Keratinocyte (primary cell): ENCODE results near the gene HHIPL1. TPM values are rescaled to one million over a fixed set of nuclear protein-coding genes. Genes with fewer than 3 reads are reported as not detected.

ENCODE experiments used
- DNase-seq: peaks from one replicate; pipeline ENCODE4 v3.0.0-alpha.2; 2011; ENCODE audit warnings: low read depth, missing footprints, low spot score
- FAIRE-seq: peaks from 2 replicates; lab custom pipeline; 2011; peaks lifted over from hg19 to GRCh38; lab: Jason Lieb, UNC
- H2AFZ ChIP-seq: 2 replicates; pipeline ENCODE4 v1.6.0; 2012; ENCODE audit warnings: low read length, control low read depth, inconsistent platforms; ENCODE audit not compliant: control insufficient read depth
- H3K27ac ChIP-seq: 2 replicates; pipeline ENCODE4 v1.5.1; 2011; ENCODE audit warnings: low read length; ENCODE audit not compliant: control insufficient read depth, insufficient read depth
- H3K27me3 ChIP-seq: 3 replicates; pipeline ENCODE4 v1.6.0; 2011; ENCODE audit warnings: low read length; ENCODE audit not compliant: control insufficient read depth, insufficient read depth; ENCODE audit errors: extremely low read depth
- H3K36me3 ChIP-seq, 2 experiments: 2 replicates in 1 of 2; 3 replicates in 1 of 2; pipeline ENCODE4 v1.5.1; 2011; ENCODE audit warnings: low read length in 2 of 2, mild to moderate bottlenecking in 1 of 2; ENCODE audit not compliant: control insufficient read depth in 2 of 2, insufficient read depth in 2 of 2; ENCODE audit errors: extremely low read depth in 1 of 2
- H3K4me1 ChIP-seq: 3 replicates; pipeline ENCODE4 v1.5.1; 2011; ENCODE audit warnings: low read length; ENCODE audit not compliant: control insufficient read depth, insufficient read depth; ENCODE audit errors: extremely low read depth
- H3K4me2 ChIP-seq: 3 replicates; pipeline ENCODE4 v1.6.0; 2011; ENCODE audit warnings: low read depth, low read length; ENCODE audit not compliant: control insufficient read depth, insufficient read depth; ENCODE audit errors: extremely low read depth
- H3K4me3 ChIP-seq, 3 experiments: fragments of 200-600 bp in 1 of 3; sonication (generic) in 1 of 3; 2 replicates in 2 of 3; 3 replicates in 1 of 3; pipeline ENCODE4 v1.5.1; 2011 to 2016; ENCODE audit warnings: low read length in 3 of 3, mild to moderate bottlenecking in 3 of 3, control low read depth in 2 of 3, inconsistent platforms in 1 of 3, low read depth in 1 of 3, mixed read lengths in 1 of 3, mixed run types in 1 of 3, moderate library complexity in 1 of 3; ENCODE audit not compliant: control insufficient read depth in 2 of 3, insufficient read depth in 2 of 3; ENCODE audit errors: extremely low read depth in 1 of 3
- H3K79me2 ChIP-seq: 2 replicates; pipeline ENCODE4 v1.6.0; 2012; ENCODE audit warnings: low read length; ENCODE audit not compliant: control insufficient read depth, insufficient read depth
- H3K9ac ChIP-seq: 3 replicates; pipeline ENCODE4 v1.6.0; 2011; ENCODE audit warnings: low read length; ENCODE audit not compliant: control insufficient read depth, insufficient read depth; ENCODE audit errors: extremely low read depth
- H3K9me1 ChIP-seq: 3 replicates; pipeline ENCODE4 v1.6.0; 2011; ENCODE audit warnings: low read length; ENCODE audit not compliant: control insufficient read depth, insufficient read depth; ENCODE audit errors: extremely low read depth
- H3K9me3 ChIP-seq: 2 replicates; pipeline ENCODE4 v1.5.1; 2012; ENCODE audit warnings: low read depth, low read length; ENCODE audit not compliant: control insufficient read depth
- H4K20me1 ChIP-seq: 3 replicates; pipeline ENCODE4 v1.6.0; 2011; ENCODE audit warnings: low read length; ENCODE audit not compliant: control insufficient read depth, insufficient read depth; ENCODE audit errors: extremely low read depth
- CTCF ChIP-seq, 3 experiments: IDR thresholded peaks in 1 of 3; conservative IDR thresholded peaks in 1 of 3; optimal IDR thresholded peaks in 1 of 3; 2 replicates in 2 of 3; 3 replicates in 1 of 3; pipeline versions ENCODE3 to v1.5.1; 2011; ENCODE audit warnings: low read length in 3 of 3, mild to moderate bottlenecking in 3 of 3, moderate library complexity in 2 of 3, control low read depth in 1 of 3, inconsistent platforms in 1 of 3; ENCODE audit not compliant: insufficient read depth in 2 of 3; ENCODE audit errors: extremely low read depth in 1 of 3
- EZH2 ChIP-seq: IDR thresholded peaks from one replicate; pipeline ENCODE4 v1.6.1; 2012; ENCODE audit warnings: inconsistent platforms, mild to moderate bottlenecking, low read length, moderate library complexity
- dilution Hi-C: fragments of 300-500 bp; cut with MboI; formaldehyde crosslinking; loops from one replicate; pipeline ENCODE4 v1.7.0; 2020; ENCODE audit warnings: low sequenced_read_pairs; ENCODE audit not compliant: extremely low pct_ligation_motif_present
- polyA plus RNA-seq, 5 experiments: library from polyadenylated mRNA; depleted of rRNA in 3 of 5; stranded (reverse) in 3 of 5; stranded (forward) in 1 of 5; unstranded in 1 of 5; fragments of >200 nt; gene quantifications; 1 replicate in 1 of 5; 2 replicates in 3 of 5; 3 replicates in 1 of 5; pipeline versions ENCODE4 v1.2.1 to v1.2.3, GENCODE V29; 2011 to 2012; ENCODE audit warnings: missing spikeins in 2 of 5, low read depth in 1 of 5, low replicate concordance in 1 of 5

The HHIPL1 gene
- polyA plus RNA-seq, 1 donor (not counting 4 experiments of a cell fraction or from before 2014, with no cell fraction given), result 0.08 TPM

GRCh38 chr14:99704037-99704436 lies 59.1 kb downstream of the HHIPL1 start:
- Histone ChIP-seq H3K79me2 (no peaks in the 10 kb centered on the region), H3K4me1 (no peaks in the 10 kb centered on the region), H3K9me3 (peaks cover 6% of the 10 kb centered on the region), H3K4me2 (no peak overlapping the region), H3K36me3 (no peaks in the 10 kb centered on the region), H3K27me3 (no peaks in the 10 kb centered on the region), H3K9me1 (no peaks in the 10 kb centered on the region), H3K4me3 (no peak overlapping the region), H3K27ac (no peak overlapping the region), H4K20me1 (no peaks in the 10 kb centered on the region), H2AFZ (no peak overlapping the region), H3K9ac (no peak overlapping the region)
- no peak for TF ChIP-seq EZH2
- TF ChIP-seq CTCF (optimal IDR thresholded peaks at IDR 0.05 in 1 of 3, IDR thresholded peaks at IDR 0.05 in 1 of 3, conservative IDR thresholded peaks at IDR 0.05 in 1 of 3; ENCODE audit: extremely low read depth in 1 of 3, insufficient read depth in 2 of 3, low read length in 3 of 3), result no peak
- no peak for DNase-seq
- no peak for FAIRE-seq
- dilution Hi-C loops, result loop anchor here (25.0 kb wide), 1 partner anchor 158 kb away; no protein-coding TSS in a partner anchor

- Histone ChIP-seq H3K79me2 (no peaks in the 10 kb centered on the region), H2AFZ (no peak overlapping the region), H3K4me1 (no peaks in the 10 kb centered on the region), H3K27ac (no peak overlapping the region), H3K9me3 (peaks cover 6% of the 10 kb centered on the region), H3K27me3 (no peaks in the 10 kb centered on the region), H3K4me2 (no peak overlapping the region), H3K9me1 (no peaks in the 10 kb centered on the region), H3K9ac (no peak overlapping the region), H4K20me1 (no peaks in the 10 kb centered on the region), H3K36me3 (no peaks in the 10 kb centered on the region), H3K4me3 (no peak overlapping the region)
- dilution Hi-C loops, result loop anchor here (25.0 kb wide), 1 partner anchor 156 kb away; no protein-coding TSS in a partner anchor
- DNase-seq (no peak), FAIRE-seq (no peak)
- no peak for TF ChIP-seq EZH2
- TF ChIP-seq CTCF (optimal IDR thresholded peaks at IDR 0.05 in 1 of 3, IDR thresholded peaks at IDR 0.05 in 1 of 3, conservative IDR thresholded peaks at IDR 0.05 in 1 of 3; ENCODE audit: extremely low read depth in 1 of 3, insufficient read depth in 2 of 3, low read length in 3 of 3), result no peak
These were observed 61.4 kb downstream of the HHIPL1 start for GRCh38 chr14:99706107-99706900.
